SK-N-SH (cell line): ENCODE results near the gene DENND6A. TPM values are rescaled to one million over a fixed set of nuclear protein-coding genes. Genes with fewer than 3 reads are reported as not detected.

Source experiments
- CTCF ChIA-PET: fragments of 300-600, 350-600 bp; formaldehyde crosslinking; extraction: SDS; loops from one replicate; lab custom pipeline; 2021; lab: Yijun Ruan, JAX
- POLR2A ChIA-PET: fragments of 350-600 bp; sonication (Branson Sonifier 250); formaldehyde crosslinking; extraction: SDS; loops from one replicate; lab custom pipeline; 2020; ENCODE audit warnings: antibody characterized with exemption, inconsistent platforms; lab: Yijun Ruan, JAX
- DNase-seq: peaks from one replicate; pipeline ENCODE4 v3.0.0; 2012
- H2AFZ ChIP-seq: fragments of 200-600 bp; sonication (generic); 2 replicates; pipeline ENCODE4 v1.8.1; 2016; ENCODE audit warnings: antibody characterized with exemption, mild to moderate bottlenecking, low read depth
- H3F3A ChIP-seq: fragments of 200-600 bp; sonication (generic); replicated peaks from 2 replicates; pipeline ENCODE3; 2016; ENCODE audit warnings: antibody characterized with exemption, mild to moderate bottlenecking; ENCODE audit not compliant: insufficient read depth
- H3K27ac ChIP-seq, 2 experiments: fragments of 200-500 bp in 1 of 2; fragments of 200-600 bp in 1 of 2; sonication (Bioruptor generic) in 1 of 2; sonication (generic), shearing (Covaris generic) in 1 of 2; 2 replicates each; pipeline versions ENCODE4 v1.5.1 to v1.6.1; 2014 to 2016; ENCODE audit warnings: low read depth in 2 of 2, inconsistent platforms in 1 of 2, low read length in 1 of 2, mild to moderate bottlenecking in 1 of 2, mixed read lengths in 1 of 2
- H3K27me3 ChIP-seq: fragments of 200-600 bp; sonication (generic), shearing (Covaris generic); 2 replicates; pipeline ENCODE4 v1.6.1; 2016; ENCODE audit warnings: mixed run types; ENCODE audit not compliant: insufficient read depth
- H3K36me3 ChIP-seq, 2 experiments: fragments of 200-500 bp in 1 of 2; fragments of 200-600 bp in 1 of 2; sonication (Bioruptor generic) in 1 of 2; sonication (generic) in 1 of 2; replicated peaks in 1 of 2; 2 replicates each; pipeline versions ENCODE3 to v1.5.1; 2014 to 2016; ENCODE audit warnings: low read length in 1 of 2, mild to moderate bottlenecking in 1 of 2; ENCODE audit not compliant: insufficient read depth in 2 of 2, control insufficient read depth in 1 of 2
- H3K4me1 ChIP-seq, 2 experiments: fragments of 200-500 bp in 1 of 2; fragments of 200-600 bp in 1 of 2; sonication (Bioruptor generic) in 1 of 2; sonication (generic), shearing (Covaris generic) in 1 of 2; 2 replicates each; pipeline versions ENCODE4 v1.5.1 to v1.6.1; 2014 to 2016; ENCODE audit warnings: low read depth in 1 of 2, low read length in 1 of 2, mixed run types in 1 of 2; ENCODE audit not compliant: insufficient read depth in 2 of 2, control insufficient read depth in 1 of 2
- H3K4me2 ChIP-seq: fragments of 200-600 bp; sonication (generic), shearing (Covaris generic); 2 replicates; pipeline ENCODE4 v1.6.1; 2017; ENCODE audit warnings: mixed run types
- H3K4me3 ChIP-seq, 2 experiments: fragments of 200-500 bp in 1 of 2; fragments of 200-600 bp in 1 of 2; sonication (Bioruptor generic) in 1 of 2; sonication (generic), shearing (Covaris generic) in 1 of 2; 2 replicates each; pipeline versions ENCODE4 v1.5.1 to v1.8.1; 2014 to 2016; ENCODE audit warnings: low read depth in 2 of 2, inconsistent platforms in 1 of 2, low read length in 1 of 2, mild to moderate bottlenecking in 1 of 2, mixed read lengths in 1 of 2, moderate library complexity in 1 of 2
- H3K79me2 ChIP-seq: fragments of 200-600 bp; sonication (generic); 2 replicates; pipeline ENCODE4 v1.8.1; 2017; ENCODE audit warnings: mild to moderate bottlenecking; ENCODE audit not compliant: insufficient read depth
- H3K9ac ChIP-seq: fragments of 200-600 bp; sonication (generic); 2 replicates; pipeline ENCODE4 v1.6.1; 2017; ENCODE audit warnings: mixed run types
- H3K9me2 ChIP-seq: fragments of 200-600 bp; sonication (generic); 2 replicates; pipeline ENCODE4 v1.6.1; 2017; ENCODE audit warnings: mixed run types
- H3K9me3 ChIP-seq: fragments of 200-600 bp; sonication (generic); 2 replicates; pipeline ENCODE4 v1.6.1; 2017; ENCODE audit warnings: mixed run types, mild to moderate bottlenecking, moderate library complexity
- H4K20me1 ChIP-seq: fragments of 200-600 bp; sonication (generic); 2 replicates; pipeline ENCODE4 v1.6.1; 2017; ENCODE audit warnings: mild to moderate bottlenecking, mixed run types; ENCODE audit not compliant: insufficient read depth
- ELF1 ChIP-seq: IDR thresholded peaks from 2 replicates; pipeline ENCODE4 v1.4.0; 2012
- EZH2phosphoT487 ChIP-seq: fragments of 200-600 bp; sonication (generic); IDR thresholded peaks from 2 replicates; pipeline ENCODE4 v1.6.1; 2017; ENCODE audit warnings: low read depth, mixed run types, mild to moderate bottlenecking, antibody characterized with exemption, moderate library complexity, borderline replicate concordance
- FOXJ3 ChIP-seq: sonication (generic); formaldehyde crosslinking; IDR thresholded peaks from 2 replicates; pipeline ENCODE4 v1.5.1; 2020; ENCODE audit warnings: mild to moderate bottlenecking, missing genetic modification reagents
- FOXM1 ChIP-seq: IDR thresholded peaks from 2 replicates; pipeline ENCODE4 v1.4.0; 2012; ENCODE audit warnings: low read depth, mild to moderate bottlenecking
- GATA2 ChIP-seq: sonication (generic); formaldehyde crosslinking; IDR thresholded peaks from 2 replicates; pipeline ENCODE4 v1.5.0; 2020; ENCODE audit warnings: mild to moderate bottlenecking, missing genetic modification reagents
- JUND ChIP-seq: IDR thresholded peaks from 2 replicates; pipeline ENCODE4 v1.4.0; 2012
- MXI1 ChIP-seq: IDR thresholded peaks from 2 replicates; pipeline ENCODE4 v1.6.1; 2012; ENCODE audit warnings: mild to moderate bottlenecking, low read depth, low read length, improper control_type of control experiment
- RAD21 ChIP-seq: IDR thresholded peaks from 2 replicates; pipeline ENCODE4 v1.6.1; 2012; ENCODE audit warnings: mild to moderate bottlenecking, low read length
- YY1 ChIP-seq: IDR thresholded peaks from 2 replicates; pipeline ENCODE4 v1.4.0; 2012; ENCODE audit warnings: low read depth, mild to moderate bottlenecking
- WGBS: methylation state at CpG from one replicate; pipeline ENCODE4 v1.1.6; 2017; ENCODE audit warnings: low lambda C conversion rate; 5-methylcytosine and 5-hydroxymethylcytosine counted together
- polyA plus RNA-seq, 3 experiments: library from polyadenylated mRNA; depleted of rRNA; stranded (reverse); fragments of >200 nt; gene quantifications; 2 replicates each; pipeline ENCODE4 v1.2.3, GENCODE V29; 2012
- TF ChIP-seq, protein P1 (sequence below): IDR thresholded peaks from 2 replicates; pipeline ENCODE4; 2012
- TF ChIP-seq, protein P2 (sequence below): IDR thresholded peaks from 2 replicates; pipeline ENCODE4 v1.4.0; 2012; ENCODE audit warnings: low read depth, borderline replicate concordance

DENND6A gene
- polyA plus RNA-seq, 1 of the 3 experiments (the other 2 are of a cell fraction) = 5.8 TPM

DNA sequence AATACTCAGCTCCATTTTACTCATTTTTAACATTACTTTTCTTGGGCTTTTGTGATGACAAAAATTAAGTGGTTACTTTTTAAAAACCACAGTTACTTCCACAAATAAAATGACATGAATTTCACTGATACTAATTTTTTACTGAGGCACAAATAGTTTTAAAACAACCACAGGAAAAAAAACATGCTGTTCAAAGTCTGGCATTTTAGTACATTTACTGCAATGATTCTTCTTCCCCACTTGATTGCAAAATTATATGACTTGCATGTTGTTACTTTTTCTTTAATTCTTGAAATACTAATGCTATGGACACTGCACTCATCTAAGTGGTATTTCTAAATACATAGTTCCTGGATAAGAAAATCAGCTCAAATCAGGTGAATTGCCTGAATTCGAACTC, 38.4 kb upstream of the DENND6A start:
- 91% methylated on average over 1 of the region's 1 CpG for WGBS
- no peaks in the 10 kb centered on the region for H3K79me2 ChIP-seq
- H3F3A ChIP-seq = peaks cover 3% of the 10 kb centered on the region
- POLR2A ChIA-PET = no interaction called here
- TF ChIP-seq MXI1 (no peak), RAD21 (no peak), ELF1 (no peak), FOXJ3 (no peak), EZH2phosphoT487 (no peak), GATA2 (CRISPR knock-in tag) (no peak), FOXM1 (no peak)
- TF ChIP-seq, protein P1, sequence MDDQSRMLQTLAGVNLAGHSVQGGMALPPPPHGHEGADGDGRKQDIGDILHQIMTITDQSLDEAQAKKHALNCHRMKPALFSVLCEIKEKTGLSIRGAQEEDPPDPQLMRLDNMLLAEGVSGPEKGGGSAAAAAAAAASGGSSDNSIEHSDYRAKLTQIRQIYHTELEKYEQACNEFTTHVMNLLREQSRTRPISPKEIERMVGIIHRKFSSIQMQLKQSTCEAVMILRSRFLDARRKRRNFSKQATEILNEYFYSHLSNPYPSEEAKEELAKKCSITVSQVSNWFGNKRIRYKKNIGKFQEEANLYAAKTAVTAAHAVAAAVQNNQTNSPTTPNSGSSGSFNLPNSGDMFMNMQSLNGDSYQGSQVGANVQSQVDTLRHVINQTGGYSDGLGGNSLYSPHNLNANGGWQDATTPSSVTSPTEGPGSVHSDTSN = no peak
- TF ChIP-seq, protein P2, sequence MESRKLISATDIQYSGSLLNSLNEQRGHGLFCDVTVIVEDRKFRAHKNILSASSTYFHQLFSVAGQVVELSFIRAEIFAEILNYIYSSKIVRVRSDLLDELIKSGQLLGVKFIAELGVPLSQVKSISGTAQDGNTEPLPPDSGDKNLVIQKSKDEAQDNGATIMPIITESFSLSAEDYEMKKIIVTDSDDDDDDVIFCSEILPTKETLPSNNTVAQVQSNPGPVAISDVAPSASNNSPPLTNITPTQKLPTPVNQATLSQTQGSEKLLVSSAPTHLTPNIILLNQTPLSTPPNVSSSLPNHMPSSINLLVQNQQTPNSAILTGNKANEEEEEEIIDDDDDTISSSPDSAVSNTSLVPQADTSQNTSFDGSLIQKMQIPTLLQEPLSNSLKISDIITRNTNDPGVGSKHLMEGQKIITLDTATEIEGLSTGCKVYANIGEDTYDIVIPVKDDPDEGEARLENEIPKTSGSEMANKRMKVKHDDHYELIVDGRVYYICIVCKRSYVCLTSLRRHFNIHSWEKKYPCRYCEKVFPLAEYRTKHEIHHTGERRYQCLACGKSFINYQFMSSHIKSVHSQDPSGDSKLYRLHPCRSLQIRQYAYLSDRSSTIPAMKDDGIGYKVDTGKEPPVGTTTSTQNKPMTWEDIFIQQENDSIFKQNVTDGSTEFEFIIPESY = no peak
- H3K9ac ChIP-seq = no peak overlapping the region
- no peaks in the 10 kb centered on the region for H3K36me3 ChIP-seq
- no peak overlapping the region for H3K27ac ChIP-seq
- no peak overlapping the region for H3K4me2 ChIP-seq
- H3K9me3 ChIP-seq = no peaks in the 10 kb centered on the region
- no peaks in the 10 kb centered on the region for H3K9me2 ChIP-seq
- no peak overlapping the region for H3K4me3 ChIP-seq
- no peak for DNase-seq
- H3K4me1 ChIP-seq = no peaks in the 10 kb centered on the region
- H4K20me1 ChIP-seq = no peaks in the 10 kb centered on the region
- H3K27me3 ChIP-seq = no peaks in the 10 kb centered on the region
- CTCF ChIA-PET = interaction anchor here (1.4 kb wide), 2 partner anchors 11 to 19 kb away, joined by 3 read pairs; no protein-coding TSS in a partner anchor
- 0 out of 2 replicates have a peak overlapping the region, but pooled peaks have one; percentile 0 for H2AFZ ChIP-seq

DNA sequence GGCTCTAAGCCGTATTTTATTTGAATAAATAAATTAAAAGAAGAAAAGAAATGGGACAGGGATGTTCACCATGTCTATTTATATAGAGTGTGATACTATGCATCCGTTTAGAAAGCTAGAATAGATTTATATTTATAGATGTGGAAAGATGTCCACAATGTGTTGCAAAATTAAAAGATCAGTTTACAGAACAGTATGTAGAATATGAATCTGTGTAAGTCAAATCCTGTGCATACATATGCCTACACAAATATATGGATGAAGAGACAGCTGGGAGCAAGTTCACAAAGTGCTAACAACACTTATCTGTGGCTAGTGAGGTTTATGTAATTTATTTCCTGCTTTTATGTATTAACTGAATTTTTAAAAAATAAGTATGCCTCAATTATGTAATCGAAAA, 37.8 kb upstream of the DENND6A start:
- Histone ChIP-seq H4K20me1 (no peaks in the 10 kb centered on the region), H3K4me2 (no peak overlapping the region), H3K4me1 (no peaks in the 10 kb centered on the region), H3K9me2 (no peaks in the 10 kb centered on the region), H3K4me3 (no peak overlapping the region), H3K36me3 (no peaks in the 10 kb centered on the region), H3K9me3 (no peaks in the 10 kb centered on the region), H2AFZ (0 out of 2 replicates have a peak overlapping the region, but pooled peaks have one; percentile 0), H3K27me3 (no peaks in the 10 kb centered on the region), H3F3A (peaks cover 3% of the 10 kb centered on the region), H3K79me2 (no peaks in the 10 kb centered on the region), H3K9ac (no peak overlapping the region), H3K27ac (no peak overlapping the region)
- POLR2A ChIA-PET = no interaction called here
- CTCF ChIA-PET = interaction anchor here (1.4 kb wide), 2 partner anchors 12 to 19 kb away, joined by 3 read pairs; no protein-coding TSS in a partner anchor
- TF ChIP-seq YY1 (no peak), JUND (no peak)
- DNase-seq = no peak
- WGBS = 70% methylated on average over 3 of the region's 3 CpGs
